Vagina (tissue), 2 donors: ENCODE results near the gene SPOP.

ENCODE experiments used
- POLR2A ChIP-seq, 2 donors: fragments of 450-650 bp; IDR thresholded peaks; one replicate each; pipeline ENCODE4 v1.6.1; 2017; ENCODE audit warnings: antibody characterized with exemption in 2 of 2, mild to moderate bottlenecking in 2 of 2, moderate library complexity in 2 of 2
- POLR2AphosphoS5 ChIP-seq, 2 donors: sonication (generic); formaldehyde crosslinking; IDR thresholded peaks; one replicate each; pipeline ENCODE4 v1.9.0; 2017; ENCODE audit warnings: antibody characterized with exemption in 2 of 2, mild to moderate bottlenecking in 2 of 2, low read depth in 1 of 2; ENCODE audit not compliant: insufficient read depth in 1 of 2
- TF ChIP-seq, protein P1 (sequence below), 3 experiments: fragments of 450-650 bp in 2 of 3; fragments of 200-600 bp in 1 of 3; sonication (generic) in 1 of 3; IDR thresholded peaks; one replicate each; pipeline ENCODE4 v1.5.1; 2017 to 2019; ENCODE audit warnings: antibody characterized with exemption in 3 of 3, mild to moderate bottlenecking in 2 of 3, moderate library complexity in 2 of 3

- TF ChIP-seq POLR2AphosphoS5 (IDR thresholded peaks at IDR 0.05; ENCODE audit: insufficient read depth in 1 of 2, low read depth in 1 of 2) (no peak), POLR2A (IDR thresholded peaks at IDR 0.05) (no peak)
- TF ChIP-seq, protein P1, sequence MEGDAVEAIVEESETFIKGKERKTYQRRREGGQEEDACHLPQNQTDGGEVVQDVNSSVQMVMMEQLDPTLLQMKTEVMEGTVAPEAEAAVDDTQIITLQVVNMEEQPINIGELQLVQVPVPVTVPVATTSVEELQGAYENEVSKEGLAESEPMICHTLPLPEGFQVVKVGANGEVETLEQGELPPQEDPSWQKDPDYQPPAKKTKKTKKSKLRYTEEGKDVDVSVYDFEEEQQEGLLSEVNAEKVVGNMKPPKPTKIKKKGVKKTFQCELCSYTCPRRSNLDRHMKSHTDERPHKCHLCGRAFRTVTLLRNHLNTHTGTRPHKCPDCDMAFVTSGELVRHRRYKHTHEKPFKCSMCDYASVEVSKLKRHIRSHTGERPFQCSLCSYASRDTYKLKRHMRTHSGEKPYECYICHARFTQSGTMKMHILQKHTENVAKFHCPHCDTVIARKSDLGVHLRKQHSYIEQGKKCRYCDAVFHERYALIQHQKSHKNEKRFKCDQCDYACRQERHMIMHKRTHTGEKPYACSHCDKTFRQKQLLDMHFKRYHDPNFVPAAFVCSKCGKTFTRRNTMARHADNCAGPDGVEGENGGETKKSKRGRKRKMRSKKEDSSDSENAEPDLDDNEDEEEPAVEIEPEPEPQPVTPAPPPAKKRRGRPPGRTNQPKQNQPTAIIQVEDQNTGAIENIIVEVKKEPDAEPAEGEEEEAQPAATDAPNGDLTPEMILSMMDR (IDR thresholded peaks at IDR 0.05) = no peak
Measured at GRCh38 chr17:49618028-49618611, 59.8 kb downstream of the SPOP start.
